ENCODE data around the gene SYT9.

DNA sequence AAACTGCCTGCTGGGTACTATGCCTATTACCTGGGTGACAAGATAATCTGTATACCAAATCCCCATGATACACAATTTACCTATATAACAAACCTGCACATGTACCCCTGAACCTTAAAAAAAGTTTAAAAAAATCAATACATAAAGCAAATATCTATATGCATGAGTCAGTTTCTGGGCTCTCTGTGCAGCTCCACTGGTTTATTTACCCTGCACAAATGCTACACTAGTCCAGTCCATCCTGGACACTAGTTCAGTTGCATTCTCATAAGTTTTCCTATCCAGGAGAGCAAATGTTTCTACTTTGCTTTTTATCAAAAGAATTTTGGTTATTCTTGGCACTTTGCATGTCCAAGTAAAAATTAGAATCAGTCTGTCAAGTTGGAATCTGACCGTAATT is 133.8 kb downstream of the SYT9 start:
- TF ChIP-seq POLR2AphosphoS5 (IDR thresholded peaks at IDR 0.05) (no peak), EP300 (IDR thresholded peaks at IDR 0.05; ENCODE audit: low read depth) (no peak), POLR2A (IDR thresholded peaks at IDR 0.05) (no peak)
- TF ChIP-seq, protein P1, sequence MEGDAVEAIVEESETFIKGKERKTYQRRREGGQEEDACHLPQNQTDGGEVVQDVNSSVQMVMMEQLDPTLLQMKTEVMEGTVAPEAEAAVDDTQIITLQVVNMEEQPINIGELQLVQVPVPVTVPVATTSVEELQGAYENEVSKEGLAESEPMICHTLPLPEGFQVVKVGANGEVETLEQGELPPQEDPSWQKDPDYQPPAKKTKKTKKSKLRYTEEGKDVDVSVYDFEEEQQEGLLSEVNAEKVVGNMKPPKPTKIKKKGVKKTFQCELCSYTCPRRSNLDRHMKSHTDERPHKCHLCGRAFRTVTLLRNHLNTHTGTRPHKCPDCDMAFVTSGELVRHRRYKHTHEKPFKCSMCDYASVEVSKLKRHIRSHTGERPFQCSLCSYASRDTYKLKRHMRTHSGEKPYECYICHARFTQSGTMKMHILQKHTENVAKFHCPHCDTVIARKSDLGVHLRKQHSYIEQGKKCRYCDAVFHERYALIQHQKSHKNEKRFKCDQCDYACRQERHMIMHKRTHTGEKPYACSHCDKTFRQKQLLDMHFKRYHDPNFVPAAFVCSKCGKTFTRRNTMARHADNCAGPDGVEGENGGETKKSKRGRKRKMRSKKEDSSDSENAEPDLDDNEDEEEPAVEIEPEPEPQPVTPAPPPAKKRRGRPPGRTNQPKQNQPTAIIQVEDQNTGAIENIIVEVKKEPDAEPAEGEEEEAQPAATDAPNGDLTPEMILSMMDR (IDR thresholded peaks at IDR 0.05) = no peak
